ENCODE measurements around the gene IL3.

IL3 gene

DNA sequence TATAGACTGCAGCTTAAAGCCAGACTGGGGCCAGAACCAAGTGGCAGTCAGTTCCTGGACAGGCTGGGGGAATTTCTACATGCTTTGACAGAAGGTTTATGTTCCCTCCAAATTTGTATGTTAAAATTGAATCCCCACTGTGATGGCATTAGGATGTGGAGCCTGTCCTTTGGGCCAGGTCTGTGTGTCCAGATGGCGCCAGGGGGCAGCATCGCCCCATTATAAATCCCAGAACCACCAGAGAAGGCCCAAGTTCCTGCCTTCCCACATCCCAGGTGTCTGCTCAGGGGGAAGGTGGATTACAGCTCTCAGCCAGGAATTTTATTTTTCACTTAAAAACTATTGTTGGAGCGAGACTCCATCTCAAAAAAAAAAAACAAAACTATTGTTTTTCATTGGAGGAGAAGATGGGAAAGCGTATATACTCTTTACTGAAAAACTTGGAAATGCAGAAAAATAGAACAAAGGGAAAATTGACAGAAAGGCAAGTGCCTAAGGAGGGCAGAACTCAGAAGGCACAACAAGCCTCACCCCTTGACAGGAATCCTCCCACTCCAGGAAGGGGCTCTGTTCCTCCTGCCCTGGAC, 5.0 kb downstream of the IL3 start:
- Histone ChIP-seq H3K27me3 (ENCODE audit: insufficient read depth, poor library complexity, severe bottlenecking) (no peaks in the 10 kb centered on the region), H3K27ac (replicated peaks) (no peak overlapping the region), H3K4me3 (replicated peaks; ENCODE audit: insufficient read depth, low read length) (no peak overlapping the region)
- TF ChIP-seq, protein P1, sequence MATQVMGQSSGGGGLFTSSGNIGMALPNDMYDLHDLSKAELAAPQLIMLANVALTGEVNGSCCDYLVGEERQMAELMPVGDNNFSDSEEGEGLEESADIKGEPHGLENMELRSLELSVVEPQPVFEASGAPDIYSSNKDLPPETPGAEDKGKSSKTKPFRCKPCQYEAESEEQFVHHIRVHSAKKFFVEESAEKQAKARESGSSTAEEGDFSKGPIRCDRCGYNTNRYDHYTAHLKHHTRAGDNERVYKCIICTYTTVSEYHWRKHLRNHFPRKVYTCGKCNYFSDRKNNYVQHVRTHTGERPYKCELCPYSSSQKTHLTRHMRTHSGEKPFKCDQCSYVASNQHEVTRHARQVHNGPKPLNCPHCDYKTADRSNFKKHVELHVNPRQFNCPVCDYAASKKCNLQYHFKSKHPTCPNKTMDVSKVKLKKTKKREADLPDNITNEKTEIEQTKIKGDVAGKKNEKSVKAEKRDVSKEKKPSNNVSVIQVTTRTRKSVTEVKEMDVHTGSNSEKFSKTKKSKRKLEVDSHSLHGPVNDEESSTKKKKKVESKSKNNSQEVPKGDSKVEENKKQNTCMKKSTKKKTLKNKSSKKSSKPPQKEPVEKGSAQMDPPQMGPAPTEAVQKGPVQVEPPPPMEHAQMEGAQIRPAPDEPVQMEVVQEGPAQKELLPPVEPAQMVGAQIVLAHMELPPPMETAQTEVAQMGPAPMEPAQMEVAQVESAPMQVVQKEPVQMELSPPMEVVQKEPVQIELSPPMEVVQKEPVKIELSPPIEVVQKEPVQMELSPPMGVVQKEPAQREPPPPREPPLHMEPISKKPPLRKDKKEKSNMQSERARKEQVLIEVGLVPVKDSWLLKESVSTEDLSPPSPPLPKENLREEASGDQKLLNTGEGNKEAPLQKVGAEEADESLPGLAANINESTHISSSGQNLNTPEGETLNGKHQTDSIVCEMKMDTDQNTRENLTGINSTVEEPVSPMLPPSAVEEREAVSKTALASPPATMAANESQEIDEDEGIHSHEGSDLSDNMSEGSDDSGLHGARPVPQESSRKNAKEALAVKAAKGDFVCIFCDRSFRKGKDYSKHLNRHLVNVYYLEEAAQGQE (IDR thresholded peaks at IDR 0.05; ENCODE audit: insufficient replicate concordance, low read depth) = no peak
- TF ChIP-seq, protein P2, sequence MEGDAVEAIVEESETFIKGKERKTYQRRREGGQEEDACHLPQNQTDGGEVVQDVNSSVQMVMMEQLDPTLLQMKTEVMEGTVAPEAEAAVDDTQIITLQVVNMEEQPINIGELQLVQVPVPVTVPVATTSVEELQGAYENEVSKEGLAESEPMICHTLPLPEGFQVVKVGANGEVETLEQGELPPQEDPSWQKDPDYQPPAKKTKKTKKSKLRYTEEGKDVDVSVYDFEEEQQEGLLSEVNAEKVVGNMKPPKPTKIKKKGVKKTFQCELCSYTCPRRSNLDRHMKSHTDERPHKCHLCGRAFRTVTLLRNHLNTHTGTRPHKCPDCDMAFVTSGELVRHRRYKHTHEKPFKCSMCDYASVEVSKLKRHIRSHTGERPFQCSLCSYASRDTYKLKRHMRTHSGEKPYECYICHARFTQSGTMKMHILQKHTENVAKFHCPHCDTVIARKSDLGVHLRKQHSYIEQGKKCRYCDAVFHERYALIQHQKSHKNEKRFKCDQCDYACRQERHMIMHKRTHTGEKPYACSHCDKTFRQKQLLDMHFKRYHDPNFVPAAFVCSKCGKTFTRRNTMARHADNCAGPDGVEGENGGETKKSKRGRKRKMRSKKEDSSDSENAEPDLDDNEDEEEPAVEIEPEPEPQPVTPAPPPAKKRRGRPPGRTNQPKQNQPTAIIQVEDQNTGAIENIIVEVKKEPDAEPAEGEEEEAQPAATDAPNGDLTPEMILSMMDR (IDR thresholded peaks at IDR 0.05; ENCODE audit: insufficient read depth, low read length) = no peak
- TF ChIP-seq POLR2AphosphoS5 (IDR thresholded peaks at IDR 0.05; ENCODE audit: low read depth) = no peak
- no peak for TF ChIP-seq SPI1 (IDR thresholded peaks at IDR 0.05; ENCODE audit: borderline replicate concordance, low read depth)
- no peak for TF ChIP-seq GABPA (IDR thresholded peaks at IDR 0.05; ENCODE audit: low read depth)
- peak in 1 of 2 experiments; percentile 20 for DNase-seq (ENCODE audit: low read depth in 1 of 2, low spot score in 1 of 2)

DNA sequence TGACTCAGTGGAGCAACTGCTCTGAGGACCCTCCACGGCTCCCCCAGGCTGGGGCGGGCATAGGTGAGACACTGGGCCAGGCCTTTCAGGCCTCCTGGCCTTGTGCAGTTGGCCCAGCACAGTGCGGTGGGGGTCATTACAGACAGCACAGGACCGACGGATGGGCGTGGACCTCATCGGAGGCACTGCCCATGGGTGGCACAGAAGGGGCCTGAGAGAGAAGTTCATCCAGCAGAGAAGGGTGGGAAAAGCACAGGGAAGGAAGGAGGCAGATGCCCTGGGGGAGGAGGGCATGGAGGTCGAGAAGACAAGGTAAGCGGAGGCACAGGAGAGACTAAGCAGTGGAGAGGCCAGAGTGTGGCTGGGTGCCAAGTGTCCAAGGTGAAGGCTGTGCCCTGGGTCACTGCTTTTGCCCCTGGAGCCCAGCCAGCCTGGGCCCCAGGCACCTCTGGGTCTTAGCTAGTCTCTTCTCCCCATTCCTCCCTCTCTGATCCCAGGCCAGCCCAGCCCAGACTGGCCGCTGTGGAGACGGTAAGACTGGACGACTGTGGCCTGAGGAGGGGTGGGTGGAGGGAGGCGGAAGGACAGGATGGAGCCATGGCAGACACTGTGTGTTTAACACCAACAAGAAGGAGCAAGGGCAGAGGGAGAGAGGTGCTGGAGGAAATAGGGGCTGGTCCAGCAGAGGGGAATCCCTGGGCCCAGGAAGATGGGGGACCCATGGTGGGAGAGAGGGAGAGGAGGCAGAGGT, 5.7 kb downstream of the IL3 start:
- Histone ChIP-seq H3K27ac (replicated peaks) (no peak overlapping the region), H3K27me3 (ENCODE audit: insufficient read depth, poor library complexity, severe bottlenecking) (no peaks in the 10 kb centered on the region), H3K4me3 (replicated peaks; ENCODE audit: insufficient read depth, low read length) (no peak overlapping the region)
- DNase-seq (ENCODE audit: low read depth in 1 of 2, low spot score in 1 of 2) = no peak
- TF ChIP-seq GABPA (IDR thresholded peaks at IDR 0.05; ENCODE audit: low read depth) = no peak
- TF ChIP-seq, protein P2 (IDR thresholded peaks at IDR 0.05; ENCODE audit: insufficient read depth, low read length) = no peak
- TF ChIP-seq, protein P1 (IDR thresholded peaks at IDR 0.05; ENCODE audit: insufficient replicate concordance, low read depth) = no peak
- TF ChIP-seq POLR2AphosphoS5 (IDR thresholded peaks at IDR 0.05; ENCODE audit: low read depth) = no peak
- TF ChIP-seq SPI1 (IDR thresholded peaks at IDR 0.05; ENCODE audit: borderline replicate concordance, low read depth) = no peak

DNA sequence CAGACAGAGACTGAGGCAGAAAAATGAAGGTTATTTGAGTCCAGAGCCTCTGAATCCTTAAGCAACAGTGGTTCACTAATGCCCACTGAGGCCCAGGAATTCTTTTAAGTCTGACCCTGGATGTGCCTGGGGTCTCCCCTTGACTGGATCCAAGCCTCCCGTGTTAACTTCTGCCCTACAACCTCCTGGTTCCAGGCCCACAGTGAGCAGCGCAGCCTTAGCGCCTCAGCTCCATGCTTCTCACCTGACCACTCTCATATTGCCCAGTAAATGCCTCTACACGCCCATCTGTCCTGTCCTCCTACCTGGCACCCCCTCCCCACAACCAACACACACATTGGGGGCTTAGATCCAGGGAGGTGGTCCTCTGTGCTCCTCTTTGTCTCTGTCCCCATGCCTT, 6.4 kb downstream of the IL3 start:
- DNase-seq (ENCODE audit: low read depth in 1 of 2, low spot score in 1 of 2) = no peak
- TF ChIP-seq GABPA (IDR thresholded peaks at IDR 0.05; ENCODE audit: low read depth) (no peak), POLR2AphosphoS5 (IDR thresholded peaks at IDR 0.05; ENCODE audit: low read depth) (no peak), SPI1 (IDR thresholded peaks at IDR 0.05; ENCODE audit: borderline replicate concordance, low read depth) (no peak)
- TF ChIP-seq, protein P1 (IDR thresholded peaks at IDR 0.05; ENCODE audit: insufficient replicate concordance, low read depth) = no peak
- TF ChIP-seq, protein P2 (IDR thresholded peaks at IDR 0.05; ENCODE audit: insufficient read depth, low read length) = no peak

More for the DNA sequence above, 6.4 kb downstream of the IL3 start:
- no peaks in the 10 kb centered on the region for H3K27me3 ChIP-seq (ENCODE audit: insufficient read depth, poor library complexity, severe bottlenecking)
- no peak overlapping the region for H3K27ac ChIP-seq (replicated peaks)
- H3K4me3 ChIP-seq (replicated peaks; ENCODE audit: insufficient read depth, low read length) = no peak overlapping the region
